IMR-90 (cell line): ENCODE data around the gene GGTLC1. TPM values are rescaled to one million over a fixed set of nuclear protein-coding genes. Genes with fewer than 3 reads are reported as not detected.

Source experiments
- ATAC-seq: fragments of 200-7000 bp; cut with Tn5 transposase; 2 replicates; pipeline ENCODE4 v1.9.1; 2020; ENCODE audit warnings: low read depth, mild to moderate bottlenecking, moderate library complexity
- BruUV-seq: library from RNA; stranded (reverse); fragments of 400-500 nt; replicated peaks from 2 replicates; lab custom pipeline; 2021; lab: Mats Ljungman, UMichigan
- CTCF ChIA-PET: fragments of 300-600 bp; formaldehyde crosslinking; extraction: SDS; loops from one replicate; lab custom pipeline; 2021; ENCODE audit warnings: antibody characterized with exemption; lab: Yijun Ruan, JAX
- POLR2A ChIA-PET: fragments of 300-600 bp; sonication (Branson Sonifier 250); formaldehyde crosslinking; loops from one replicate; lab custom pipeline; 2022; ENCODE audit warnings: antibody characterized with exemption; ENCODE audit not compliant: unreplicated experiment; lab: Charles Lee
- DNase-seq: peaks from one replicate; pipeline ENCODE4 v3.0.0; 2013
- H2AFZ ChIP-seq: replicated peaks from 2 replicates; pipeline ENCODE3; 2013; ENCODE audit warnings: low read length, mild to moderate bottlenecking; ENCODE audit not compliant: poor library complexity
- H2AK5ac ChIP-seq: 2 replicates; pipeline ENCODE4 v1.6.1; 2013; ENCODE audit warnings: low read depth, low read length, inconsistent platforms
- H2AK9ac ChIP-seq: replicated peaks from 2 replicates; pipeline ENCODE3; 2013; ENCODE audit warnings: mild to moderate bottlenecking, low read depth, low read length, moderate library complexity; ENCODE audit not compliant: poor library complexity
- H2BK120ac ChIP-seq: 2 replicates; pipeline ENCODE4 v1.6.1; 2013; ENCODE audit warnings: low read depth, low read length, inconsistent platforms
- H2BK15ac ChIP-seq: 3 replicates; pipeline ENCODE4 v1.6.1; 2013; ENCODE audit warnings: low read depth, low read length, inconsistent platforms
- H2BK20ac ChIP-seq: 2 replicates; pipeline ENCODE4 v1.6.1; 2013; ENCODE audit warnings: low read depth, mild to moderate bottlenecking, inconsistent platforms, low read length, moderate library complexity
- H2BK5ac ChIP-seq: 2 replicates; pipeline ENCODE4 v1.6.1; 2013; ENCODE audit warnings: mild to moderate bottlenecking, low read depth, low read length, inconsistent platforms; ENCODE audit not compliant: poor library complexity, severe bottlenecking
- H3K14ac ChIP-seq: replicated peaks from 2 replicates; pipeline ENCODE4 v1.6.1; 2013; ENCODE audit warnings: low read depth, low read length, inconsistent platforms
- H3K18ac ChIP-seq: 2 replicates; pipeline ENCODE4 v1.6.1; 2013; ENCODE audit warnings: low read depth, low read length, control low read depth
- H3K23ac ChIP-seq: 2 replicates; pipeline ENCODE4 v1.6.1; 2013; ENCODE audit warnings: low read depth, low read length, inconsistent platforms
- H3K27ac ChIP-seq: 2 replicates; pipeline ENCODE4 v1.5.1; 2013; ENCODE audit warnings: mild to moderate bottlenecking, control low read depth, low read length; ENCODE audit not compliant: insufficient read depth
- H3K27me3 ChIP-seq: 2 replicates; pipeline ENCODE4 v1.6.1; 2013; ENCODE audit warnings: low read length; ENCODE audit not compliant: control insufficient read depth, insufficient read depth
- H3K36me3 ChIP-seq: 2 replicates; pipeline ENCODE4 v1.6.1; 2013; ENCODE audit warnings: low read length, mixed read lengths; ENCODE audit not compliant: control insufficient read depth, insufficient read depth
- H3K4ac ChIP-seq: 2 replicates; pipeline ENCODE4 v1.6.1; 2013; ENCODE audit warnings: low read depth, low read length, inconsistent platforms
- H3K4me1 ChIP-seq: 2 replicates; pipeline ENCODE4 v1.6.1; 2013; ENCODE audit warnings: low read length, mixed read lengths; ENCODE audit not compliant: control insufficient read depth, insufficient read depth
- H3K4me2 ChIP-seq: 2 replicates; pipeline ENCODE4 v1.6.1; 2013; ENCODE audit warnings: low read depth, mild to moderate bottlenecking, control low read depth, low read length, moderate library complexity
- H3K4me3 ChIP-seq: 2 replicates; pipeline ENCODE4 v1.5.1; 2013; ENCODE audit warnings: low read depth, mild to moderate bottlenecking, control low read depth, low read length, moderate library complexity; ENCODE audit not compliant: insufficient read depth
- H3K56ac ChIP-seq: 2 replicates; pipeline ENCODE4 v1.6.1; 2013; ENCODE audit warnings: low read length, inconsistent platforms; ENCODE audit not compliant: insufficient read depth; ENCODE audit errors: extremely low read depth
- H3K79me1 ChIP-seq, 2 experiments: 2 replicates each; pipeline ENCODE4 v1.6.1; 2013; ENCODE audit warnings: low read length in 2 of 2, inconsistent platforms in 1 of 2, low read depth in 1 of 2
- H3K9ac ChIP-seq: 2 replicates; pipeline ENCODE4 v1.6.1; 2013; ENCODE audit warnings: low read depth, low read length, control low read depth
- H3K9me1 ChIP-seq: 2 replicates; pipeline ENCODE4 v1.6.1; 2013; ENCODE audit warnings: low read length, inconsistent platforms; ENCODE audit not compliant: insufficient read depth
- H3K9me3 ChIP-seq: 2 replicates; pipeline ENCODE4 v1.6.1; 2013; ENCODE audit warnings: low read length; ENCODE audit not compliant: control insufficient read depth, insufficient read depth
- H4K20me1 ChIP-seq: 2 replicates; pipeline ENCODE4 v1.6.1; 2013; ENCODE audit warnings: low read length, inconsistent platforms; ENCODE audit not compliant: insufficient read depth
- H4K5ac ChIP-seq: 2 replicates; pipeline ENCODE4 v1.6.1; 2013; ENCODE audit warnings: mild to moderate bottlenecking, low read depth, low read length, control low read depth
- H4K8ac ChIP-seq, 2 experiments: 2 replicates each; pipeline ENCODE4 v1.6.1; 2013; ENCODE audit warnings: low read depth in 2 of 2, low read length in 2 of 2, control low read depth in 1 of 2, inconsistent platforms in 1 of 2
- H4K91ac ChIP-seq: 2 replicates; pipeline ENCODE4 v1.6.1; 2013; ENCODE audit warnings: low read depth, low read length, inconsistent platforms; ENCODE audit not compliant: insufficient read depth
- CHD1 ChIP-seq: IDR thresholded peaks from 2 replicates; pipeline ENCODE4 v1.6.1; 2012; ENCODE audit warnings: low read depth, low read length, improper control_type of control experiment
- CTCF ChIP-seq: conservative IDR thresholded peaks from 2 replicates; pipeline ENCODE4 v1.5.1; 2012; ENCODE audit warnings: mild to moderate bottlenecking, low read depth, low read length, improper control_type of control experiment
- MAFK ChIP-seq: IDR thresholded peaks from 2 replicates; pipeline ENCODE4 v1.6.1; 2012; ENCODE audit warnings: low read depth, low read length, improper control_type of control experiment
- MXI1 ChIP-seq: IDR thresholded peaks from 2 replicates; pipeline ENCODE4 v1.6.1; 2012; ENCODE audit warnings: low read depth, mild to moderate bottlenecking, low read length, moderate library complexity, borderline replicate concordance
- RAD21 ChIP-seq: IDR thresholded peaks from 2 replicates; pipeline ENCODE4 v1.6.1; 2012; ENCODE audit warnings: low read length, improper control_type of control experiment
- SMC3 ChIP-seq: fragments of 150-350 bp; IDR thresholded peaks from 2 replicates; pipeline ENCODE4 v1.6.1; 2016; ENCODE audit warnings: low read depth, mild to moderate bottlenecking, antibody characterized with exemption, low read length, moderate library complexity
- USF2 ChIP-seq: fragments of 150-350 bp; IDR thresholded peaks from 2 replicates; pipeline ENCODE4 v1.6.1; 2017; ENCODE audit warnings: mild to moderate bottlenecking, antibody characterized with exemption, low read length, low read depth
- WGBS, 2 experiments: methylation state at CpG; one replicate each; pipeline versions ENCODE4 v1.1.5 to v1.1.7; 2013; ENCODE audit warnings: missing lambda C conversion rate in 2 of 2; ENCODE audit not compliant: insufficient read length in 1 of 2; ENCODE audit errors: extremely low coverage in 2 of 2; 5-methylcytosine and 5-hydroxymethylcytosine counted together
- dilution Hi-C: fragments of 300-500 bp; cut with HindIII; formaldehyde crosslinking; loops from one replicate; pipeline ENCODE4 v1.14.3; 2018; ENCODE audit warnings: low sequenced_read_pairs; ENCODE audit not compliant: unreplicated experiment
- in situ Hi-C: fragments of 300-500 bp; cut with MboI; formaldehyde crosslinking; loops from 3 replicates; pipeline ENCODE4 v1.14.3; 2019; ENCODE audit warnings: low sequenced_read_pairs, inconsistent platforms, mixed read lengths
- intact Hi-C: fragments of 100-400 bp; cut with micrococcal nuclease; formaldehyde crosslinking; loops from 2 replicates; pipeline ENCODE4 v1.10.0; 2022
- polyA plus RNA-seq, 3 experiments: library from polyadenylated mRNA; depleted of rRNA; stranded (reverse); fragments of >200 nt; gene quantifications; 2 replicates each; pipeline ENCODE4 v1.2.3, GENCODE V29; 2012; ENCODE audit warnings: low replicate concordance in 1 of 3
- total RNA-seq: library from RNA; depleted of rRNA; stranded (reverse); fragments of >200 nt; gene quantifications from 2 replicates; pipeline ENCODE4 v1.2.3, GENCODE V29; 2012

GGTLC1 gene
- total and polyA plus RNA-seq, 2 of the 4 experiments (the other 2 are of a cell fraction): not detected

- Histone ChIP-seq H3K36me3 (no peaks in the 10 kb centered on the region), H3K9ac (no peak overlapping the region), H3K56ac (no peak overlapping the region), H3K9me3 (no peaks in the 10 kb centered on the region), H3K79me1 (no peaks in the 10 kb centered on the region), H4K91ac (no peak overlapping the region), H4K5ac (no peak overlapping the region), H3K4me1 (no peaks in the 10 kb centered on the region), H3K23ac (no peak overlapping the region), H2AFZ (no peak overlapping the region), H3K14ac (no peak overlapping the region), H2BK15ac (no peak overlapping the region), H3K9me1 (no peaks in the 10 kb centered on the region), H3K4ac (no peak overlapping the region), H2AK5ac (no peak overlapping the region), H2AK9ac (no peak overlapping the region), H2BK5ac (no peak overlapping the region), H3K27me3 (no peaks in the 10 kb centered on the region), H3K4me3 (no peak overlapping the region), H2BK120ac (no peak overlapping the region), H4K20me1 (no peaks in the 10 kb centered on the region), H3K27ac (no peak overlapping the region), H4K8ac (no peak overlapping the region), H3K4me2 (no peak overlapping the region), H3K18ac (no peak overlapping the region), H2BK20ac (no peak overlapping the region)
- ChIA-PET CTCF (interaction anchor here (1.2 kb wide), 1 partner anchor 10 kb away, joined by 3 read pairs; no protein-coding TSS in a partner anchor), POLR2A (no interaction called here)
- dilution Hi-C loops: no loop called here
- in situ Hi-C loops: loop anchor here (25.0 kb wide), 1 partner anchor 975 kb away; no protein-coding TSS in a partner anchor
- DNase-seq (peak; percentile 36), ATAC-seq (peak; percentile 97)
- TF ChIP-seq USF2 (no peak), RAD21 (peak; percentile 78), CTCF (peak; percentile 65), CHD1 (no peak), MAFK (no peak), SMC3 (peak; percentile 55), MXI1 (no peak)
- intact Hi-C loops: loop anchor here (1.0 kb wide), 2 partner anchors 59 to 981 kb away; no protein-coding TSS in a partner anchor
- no CpG with 5 or more reads among the region's 3 CpGs for WGBS, 2 experiments
- no TSS peak for BruUV-seq
Measured at GRCh38 chr20:23937303-23938117, 51.1 kb downstream of the GGTLC1 start.
